Measurements from ENCODE around the gene UST.
A peak's percentile ranks its signal among the peaks of the same experiment; 100 is the strongest.

UST gene

DNA sequence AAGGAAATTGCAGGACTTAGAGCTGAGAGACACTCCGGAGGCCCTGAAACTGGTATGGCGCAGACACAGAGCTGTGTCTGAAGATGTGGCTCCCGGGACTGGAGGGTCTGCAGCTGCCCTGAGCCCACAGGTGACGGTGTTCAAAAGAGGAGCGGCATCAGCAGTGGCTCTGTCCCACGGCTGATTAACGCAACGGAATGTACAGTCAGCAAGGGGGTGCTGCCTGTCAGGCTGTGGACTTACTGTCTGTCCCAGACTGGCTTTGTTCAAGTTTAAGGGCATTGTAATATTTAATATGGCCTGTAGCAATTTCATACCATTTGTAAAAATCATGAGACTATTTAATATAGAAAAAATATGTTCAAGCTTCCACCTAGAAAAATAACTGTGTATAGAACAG is 342.7 kb downstream of the UST start:
- H3K4me1 ChIP-seq (ENCODE audit: control insufficient read depth in 2 of 2, insufficient read depth in 1 of 2, low read depth in 1 of 2, low read length in 2 of 2): peaks cover 0 to 3% of the 10 kb centered on the region in 2 donors
- H3K36me3 ChIP-seq (replicated peaks in 1 of 2; ENCODE audit: control insufficient read depth in 2 of 2, insufficient read depth in 2 of 2, low read length in 2 of 2): no peaks in the 10 kb centered on the region
- no peak overlapping the region for H4K8ac ChIP-seq (ENCODE audit: low read depth, low read length)
- H3K27me3 ChIP-seq (ENCODE audit: control insufficient read depth in 3 of 3, insufficient read depth in 3 of 3, low read depth in 1 of 3, low read length in 3 of 3): peaks cover 0 to 4% (median 0%) of the 10 kb centered on the region in 3 experiments
- H3K23ac ChIP-seq (ENCODE audit: low read depth, low read length, poor library complexity): peak overlapping the region; percentile 57
- no peak overlapping the region for H2AFZ ChIP-seq (ENCODE audit: low read length)
- H3K14ac ChIP-seq (ENCODE audit: low read length): no peak overlapping the region
- H3K27ac ChIP-seq (replicated peaks; ENCODE audit: low read length): no peak overlapping the region
- no CpG with 5 or more reads among the region's 8 CpGs for WGBS, 2 donors (ENCODE audit: extremely low coverage in 2 of 2, insufficient read length in 2 of 2, insufficient replicate concordance in 1 of 2)
- peak overlapping the region; percentile 25 for H3K18ac ChIP-seq (ENCODE audit: low read length)
- no peak overlapping the region for H2BK12ac ChIP-seq (ENCODE audit: low read length)
- no peak overlapping the region for H2BK5ac ChIP-seq (ENCODE audit: low read length)
- H3K4me3 ChIP-seq (ENCODE audit: low read length in 2 of 2): no peak overlapping the region
- H3K4me2 ChIP-seq (ENCODE audit: insufficient read depth, low read length, poor library complexity, severe bottlenecking): no peak overlapping the region
- H2AK5ac ChIP-seq (ENCODE audit: low read depth, low read length): no peak overlapping the region
- no peaks in the 10 kb centered on the region for H3K9me3 ChIP-seq (replicated peaks in 1 of 2; ENCODE audit: control insufficient read depth in 2 of 2, insufficient read depth in 1 of 2, low read depth in 1 of 2, low read length in 2 of 2)
- no peak overlapping the region for H3K4ac ChIP-seq (ENCODE audit: low read length)
- no peak overlapping the region for H3K9ac ChIP-seq (ENCODE audit: low read depth, low read length, poor library complexity)
- H2BK120ac ChIP-seq (ENCODE audit: low read depth, low read length): no peak overlapping the region
- H4K91ac ChIP-seq (ENCODE audit: low read depth, low read length, poor library complexity): no peak overlapping the region
- DNase-seq (ENCODE audit: low spot score): no peak
- H2BK15ac ChIP-seq (ENCODE audit: low read length): no peak overlapping the region
- no peaks in the 10 kb centered on the region for H3K79me1 ChIP-seq (ENCODE audit: low read depth, low read length)

DNA sequence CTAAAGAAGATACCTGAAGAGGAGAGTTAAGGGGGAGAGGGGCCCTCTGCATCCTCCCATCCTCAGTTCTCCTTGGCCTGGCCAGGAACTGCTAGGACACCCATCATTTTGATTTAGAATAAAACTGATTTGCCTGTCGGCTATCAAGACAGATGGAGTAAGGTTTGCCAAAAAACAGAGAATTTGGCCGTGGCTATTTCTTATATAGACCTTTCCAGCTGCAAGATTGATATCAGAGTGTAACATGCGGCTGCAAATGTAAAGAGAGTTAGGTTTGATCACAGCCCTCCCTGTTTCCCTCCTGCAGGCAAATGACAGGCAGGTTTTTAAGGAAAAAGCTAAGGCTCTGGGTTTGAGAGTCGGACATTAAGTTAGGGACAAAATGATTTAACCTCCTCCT is 344.1 kb downstream of the UST start:
- H3K27ac ChIP-seq (replicated peaks; ENCODE audit: low read length): no peak overlapping the region
- no peak overlapping the region for H3K23ac ChIP-seq (ENCODE audit: low read depth, low read length, poor library complexity)
- H2BK120ac ChIP-seq (ENCODE audit: low read depth, low read length): no peak overlapping the region
- no peaks in the 10 kb centered on the region for H3K79me1 ChIP-seq (ENCODE audit: low read depth, low read length)
- peaks cover 0 to 4% (median 0%) of the 10 kb centered on the region in 3 experiments for H3K27me3 ChIP-seq (ENCODE audit: control insufficient read depth in 3 of 3, insufficient read depth in 3 of 3, low read depth in 1 of 3, low read length in 3 of 3)
- H2BK5ac ChIP-seq (ENCODE audit: low read length): no peak overlapping the region
- H2BK15ac ChIP-seq (ENCODE audit: low read length): no peak overlapping the region
- H2BK12ac ChIP-seq (ENCODE audit: low read length): no peak overlapping the region
- no peak overlapping the region for H2AFZ ChIP-seq (ENCODE audit: low read length)
- H3K4me2 ChIP-seq (ENCODE audit: insufficient read depth, low read length, poor library complexity, severe bottlenecking): no peak overlapping the region
- H3K36me3 ChIP-seq (replicated peaks in 1 of 2; ENCODE audit: control insufficient read depth in 2 of 2, insufficient read depth in 2 of 2, low read length in 2 of 2): no peaks in the 10 kb centered on the region
- H2AK5ac ChIP-seq (ENCODE audit: low read depth, low read length): no peak overlapping the region
- H3K4me1 ChIP-seq (ENCODE audit: control insufficient read depth in 2 of 2, insufficient read depth in 1 of 2, low read depth in 1 of 2, low read length in 2 of 2): peaks cover 0 to 3% of the 10 kb centered on the region in 2 donors
- DNase-seq (ENCODE audit: low spot score): no peak
- no CpG with 5 or more reads among the region's 4 CpGs for WGBS, 2 donors (ENCODE audit: extremely low coverage in 2 of 2, insufficient read length in 2 of 2, insufficient replicate concordance in 1 of 2)
- H3K4me3 ChIP-seq (ENCODE audit: low read length in 2 of 2): no peak overlapping the region
- no peaks in the 10 kb centered on the region for H3K9me3 ChIP-seq (replicated peaks in 1 of 2; ENCODE audit: control insufficient read depth in 2 of 2, insufficient read depth in 1 of 2, low read depth in 1 of 2, low read length in 2 of 2)
- H3K4ac ChIP-seq (ENCODE audit: low read length): no peak overlapping the region
- no peak overlapping the region for H3K9ac ChIP-seq (ENCODE audit: low read depth, low read length, poor library complexity)
- H4K8ac ChIP-seq (ENCODE audit: low read depth, low read length): no peak overlapping the region
- H3K14ac ChIP-seq (ENCODE audit: low read length): no peak overlapping the region
- no peak overlapping the region for H3K18ac ChIP-seq (ENCODE audit: low read length)
- no peak overlapping the region for H4K91ac ChIP-seq (ENCODE audit: low read depth, low read length, poor library complexity)

DNA sequence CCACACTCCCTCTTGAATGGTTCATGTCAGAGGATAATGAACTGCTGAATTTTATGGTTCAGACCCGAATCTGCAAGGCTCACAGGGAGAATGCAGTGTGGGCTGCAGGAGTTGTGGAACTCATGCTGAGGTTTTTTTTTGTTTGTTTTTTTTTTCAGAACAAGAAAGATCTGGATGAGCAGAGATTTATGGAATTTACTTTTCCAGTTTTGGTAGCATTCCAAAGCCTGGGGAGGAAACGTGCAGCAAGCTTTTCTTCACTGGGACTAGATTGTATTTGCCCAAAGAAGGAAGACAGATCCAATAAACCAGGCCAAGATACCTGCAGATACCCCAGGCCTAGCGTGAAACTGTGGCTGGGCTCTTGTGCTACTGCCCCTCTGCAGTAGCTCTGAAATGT is 346.8 kb downstream of the UST start:
- Histone ChIP-seq H3K4me1 (ENCODE audit: control insufficient read depth in 2 of 2, insufficient read depth in 1 of 2, low read depth in 1 of 2, low read length in 2 of 2) (peaks cover 0 to 3% of the 10 kb centered on the region in 2 donors), H2BK5ac (ENCODE audit: low read length) (no peak overlapping the region), H3K36me3 (replicated peaks in 1 of 2; ENCODE audit: control insufficient read depth in 2 of 2, insufficient read depth in 2 of 2, low read length in 2 of 2) (no peaks in the 10 kb centered on the region), H3K23ac (ENCODE audit: low read depth, low read length, poor library complexity) (no peak overlapping the region), H3K27ac (replicated peaks; ENCODE audit: low read length) (no peak overlapping the region), H3K9me3 (replicated peaks in 1 of 2; ENCODE audit: control insufficient read depth in 2 of 2, insufficient read depth in 1 of 2, low read depth in 1 of 2, low read length in 2 of 2) (peaks cover 3 to 5% of the 10 kb centered on the region in 2 donors), H3K4me3 (ENCODE audit: low read length in 2 of 2) (no peak overlapping the region), H3K4me2 (ENCODE audit: insufficient read depth, low read length, poor library complexity, severe bottlenecking) (no peak overlapping the region), H3K9ac (ENCODE audit: low read depth, low read length, poor library complexity) (no peak overlapping the region), H2AK5ac (ENCODE audit: low read depth, low read length) (no peak overlapping the region), H4K8ac (ENCODE audit: low read depth, low read length) (no peak overlapping the region), H3K27me3 (ENCODE audit: control insufficient read depth in 3 of 3, insufficient read depth in 3 of 3, low read depth in 1 of 3, low read length in 3 of 3) (peaks cover 0 to 4% (median 0%) of the 10 kb centered on the region in 3 experiments), H3K4ac (ENCODE audit: low read length) (no peak overlapping the region), H2BK120ac (ENCODE audit: low read depth, low read length) (no peak overlapping the region), H2BK12ac (ENCODE audit: low read length) (no peak overlapping the region), H3K79me1 (ENCODE audit: low read depth, low read length) (no peaks in the 10 kb centered on the region), H3K14ac (ENCODE audit: low read length) (no peak overlapping the region), H4K91ac (ENCODE audit: low read depth, low read length, poor library complexity) (no peak overlapping the region), H2BK15ac (ENCODE audit: low read length) (no peak overlapping the region), H2AFZ (ENCODE audit: low read length) (no peak overlapping the region), H3K18ac (ENCODE audit: low read length) (no peak overlapping the region)
- no peak for DNase-seq (ENCODE audit: low spot score)
- WGBS, 2 donors (ENCODE audit: extremely low coverage in 2 of 2, insufficient read length in 2 of 2, insufficient replicate concordance in 1 of 2): no CpG with 5 or more reads among the region's 3 CpGs

DNA sequence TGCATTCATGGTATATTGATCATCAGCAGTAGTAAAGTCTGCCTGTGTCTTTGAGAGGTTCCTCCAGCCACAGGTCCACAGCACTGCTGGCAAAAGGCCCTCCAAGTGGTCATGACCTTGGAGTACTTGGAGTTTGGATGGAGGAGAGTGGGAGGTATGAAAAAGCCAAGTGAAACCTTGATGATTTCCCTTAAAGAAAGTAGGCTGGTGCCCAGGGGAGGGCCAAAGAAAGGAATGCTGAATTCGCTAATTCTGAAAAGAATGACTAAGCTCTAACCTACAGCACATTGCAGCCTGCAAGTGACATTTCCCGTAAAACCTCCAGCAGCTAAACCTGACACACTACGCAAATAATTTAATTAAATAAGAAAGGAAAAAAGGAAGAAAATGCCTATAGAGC is 347.3 kb downstream of the UST start:
- Histone ChIP-seq H3K4ac (ENCODE audit: low read length) (no peak overlapping the region), H3K79me1 (ENCODE audit: low read depth, low read length) (no peaks in the 10 kb centered on the region), H2BK12ac (ENCODE audit: low read length) (no peak overlapping the region), H4K91ac (ENCODE audit: low read depth, low read length, poor library complexity) (no peak overlapping the region), H3K9ac (ENCODE audit: low read depth, low read length, poor library complexity) (no peak overlapping the region), H3K36me3 (replicated peaks in 1 of 2; ENCODE audit: control insufficient read depth in 2 of 2, insufficient read depth in 2 of 2, low read length in 2 of 2) (no peaks in the 10 kb centered on the region), H3K4me2 (ENCODE audit: insufficient read depth, low read length, poor library complexity, severe bottlenecking) (no peak overlapping the region), H3K23ac (ENCODE audit: low read depth, low read length, poor library complexity) (no peak overlapping the region), H2BK120ac (ENCODE audit: low read depth, low read length) (no peak overlapping the region), H3K18ac (ENCODE audit: low read length) (no peak overlapping the region), H2BK15ac (ENCODE audit: low read length) (no peak overlapping the region), H3K27me3 (ENCODE audit: control insufficient read depth in 3 of 3, insufficient read depth in 3 of 3, low read depth in 1 of 3, low read length in 3 of 3) (peaks cover 0 to 4% (median 0%) of the 10 kb centered on the region in 3 experiments), H2AK5ac (ENCODE audit: low read depth, low read length) (no peak overlapping the region), H3K4me3 (ENCODE audit: low read length in 2 of 2) (peak overlapping the region in 1 of 2 donors; percentile 6), H2AFZ (ENCODE audit: low read length) (no peak overlapping the region), H3K27ac (replicated peaks; ENCODE audit: low read length) (no peak overlapping the region), H2BK5ac (ENCODE audit: low read length) (no peak overlapping the region), H3K9me3 (replicated peaks in 1 of 2; ENCODE audit: control insufficient read depth in 2 of 2, insufficient read depth in 1 of 2, low read depth in 1 of 2, low read length in 2 of 2) (peaks cover 5 to 8% of the 10 kb centered on the region in 2 donors), H3K14ac (ENCODE audit: low read length) (no peak overlapping the region), H4K8ac (ENCODE audit: low read depth, low read length) (no peak overlapping the region), H3K4me1 (ENCODE audit: control insufficient read depth in 2 of 2, insufficient read depth in 1 of 2, low read depth in 1 of 2, low read length in 2 of 2) (peaks cover 0 to 3% of the 10 kb centered on the region in 2 donors)
- no peak for DNase-seq (ENCODE audit: low spot score)
- no CpG with 5 or more reads among the region's 3 CpGs for WGBS, 2 donors (ENCODE audit: extremely low coverage in 2 of 2, insufficient read length in 2 of 2, insufficient replicate concordance in 1 of 2)
